ENCODE measurements around the gene ZBTB21.
"Not testable (repeated sequence)": the region's sequence is repeated elsewhere in the genome, so short reads cannot be mapped to it uniquely, and the experiment has no call there.

Gene ZBTB21

DNA sequence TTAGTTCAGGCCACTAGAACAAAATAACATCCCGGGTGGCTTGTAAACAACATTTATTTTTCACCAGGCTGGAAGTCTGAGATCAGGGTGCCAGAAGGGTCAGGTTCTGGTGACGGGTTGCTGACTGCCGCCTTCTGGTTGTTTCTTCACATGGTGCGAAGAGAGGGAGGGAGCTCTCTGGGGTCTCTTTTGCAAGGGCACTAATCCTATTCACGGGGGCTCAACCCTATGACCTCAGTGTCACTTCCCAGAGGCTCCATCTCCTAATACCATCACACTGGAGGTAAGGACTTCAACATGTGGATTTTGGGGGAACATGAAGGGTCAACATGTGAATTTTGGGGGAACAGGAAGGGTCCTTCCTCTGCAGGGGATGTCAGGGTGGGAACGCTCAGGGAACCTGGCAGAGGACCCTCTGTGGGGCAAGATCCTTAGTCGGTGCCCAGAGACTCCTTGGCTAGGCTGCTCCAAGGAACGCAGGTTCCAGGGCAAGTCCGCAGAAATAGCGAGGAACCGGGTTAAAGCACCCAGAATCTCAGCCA is 47.7 kb downstream of the ZBTB21 start:
- TF ChIP-seq MAX (IDR thresholded peaks at IDR 0.05; ENCODE audit: low read depth, low read length) = no peak
- TF ChIP-seq MYC (IDR thresholded peaks at IDR 0.05; ENCODE audit: low read depth, low read length) = no peak
- no peak for TF ChIP-seq CTCF (IDR thresholded peaks at IDR 0.05; ENCODE audit: low read depth, low read length)
- TF ChIP-seq POLR2A (IDR thresholded peaks at IDR 0.05; ENCODE audit: extremely low read depth, insufficient read length) = no peak
- DNase-seq (ENCODE audit: low read depth) = no peak
- no peak overlapping the region for H3K4me3 ChIP-seq (ENCODE audit: low read depth, low read length)

GRCh38 chr21:41961753-41962152 is 48.4 kb downstream of the ZBTB21 start:
- TF ChIP-seq POLR2A (IDR thresholded peaks at IDR 0.05; ENCODE audit: extremely low read depth, insufficient read length) (no peak), MAX (IDR thresholded peaks at IDR 0.05; ENCODE audit: low read depth, low read length) (no peak), MYC (IDR thresholded peaks at IDR 0.05; ENCODE audit: low read depth, low read length) (no peak), CTCF (IDR thresholded peaks at IDR 0.05; ENCODE audit: low read depth, low read length) (no peak)
- no peak for DNase-seq (ENCODE audit: low read depth)
- no peak overlapping the region for H3K4me3 ChIP-seq (ENCODE audit: low read depth, low read length)

DNA sequence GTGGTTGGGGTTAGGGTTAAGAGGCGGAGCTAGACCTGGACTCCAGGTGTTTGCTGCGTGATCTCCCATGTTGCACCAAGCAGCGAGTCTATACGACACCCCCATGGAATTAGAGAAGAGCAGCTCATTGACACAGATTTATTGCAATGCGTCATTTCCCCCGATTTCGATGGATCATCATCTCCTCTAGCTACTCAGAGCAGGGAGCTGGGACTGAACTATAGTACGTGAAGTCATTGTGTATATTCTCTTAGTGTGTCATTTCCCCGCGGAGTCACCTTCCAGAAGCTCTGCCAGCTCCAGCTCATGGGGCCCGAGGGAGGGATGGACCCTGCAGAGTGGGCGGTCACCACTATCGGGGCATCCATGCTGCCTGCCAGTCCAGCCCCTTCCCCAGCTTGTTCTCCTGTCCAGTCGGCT is 48.9 kb downstream of the ZBTB21 start:
- no peak for DNase-seq (ENCODE audit: low read depth)
- no peak overlapping the region for H3K4me3 ChIP-seq (ENCODE audit: low read depth, low read length)
- no peak for TF ChIP-seq CTCF (IDR thresholded peaks at IDR 0.05; ENCODE audit: low read depth, low read length)
- TF ChIP-seq MYC (IDR thresholded peaks at IDR 0.05; ENCODE audit: low read depth, low read length) = no peak
- no peak for TF ChIP-seq POLR2A (IDR thresholded peaks at IDR 0.05; ENCODE audit: extremely low read depth, insufficient read length)
- TF ChIP-seq MAX (IDR thresholded peaks at IDR 0.05; ENCODE audit: low read depth, low read length) = no peak

DNA sequence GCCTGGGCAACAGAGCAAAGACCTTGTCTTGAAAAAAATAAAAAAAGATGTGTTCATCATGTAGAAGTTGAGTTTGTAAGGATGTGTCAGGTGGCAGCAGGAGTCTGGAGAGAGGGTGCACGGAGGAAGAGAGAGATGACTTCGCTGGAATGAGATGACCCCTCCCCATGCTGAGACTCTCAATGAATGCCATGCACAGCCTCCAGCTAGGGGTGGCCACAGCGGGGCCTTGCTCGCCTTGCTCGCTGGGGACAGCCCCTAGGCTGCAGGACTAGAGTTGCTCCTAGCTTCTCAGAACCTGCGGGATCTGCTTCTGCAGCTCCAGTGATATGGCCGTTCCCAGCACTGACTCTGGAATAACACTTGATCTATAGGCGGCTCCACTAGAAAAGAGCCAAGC is 49.8 kb downstream of the ZBTB21 start:
- TF ChIP-seq CTCF (IDR thresholded peaks at IDR 0.05; ENCODE audit: low read depth, low read length) (no peak), MAX (IDR thresholded peaks at IDR 0.05; ENCODE audit: low read depth, low read length) (no peak), MYC (IDR thresholded peaks at IDR 0.05; ENCODE audit: low read depth, low read length) (no peak), POLR2A (IDR thresholded peaks at IDR 0.05; ENCODE audit: extremely low read depth, insufficient read length) (no peak)
- H3K4me3 ChIP-seq (ENCODE audit: low read depth, low read length) = no peak overlapping the region
- no peak for DNase-seq (ENCODE audit: low read depth)

GRCh38 chr21:41959697-41960096 is 50.5 kb downstream of the ZBTB21 start:
- not testable (repeated sequence) for DNase-seq (ENCODE audit: low read depth)

GRCh38 chr21:41958886-41959563 is 51.1 kb downstream of the ZBTB21 start:
- no peak for DNase-seq (ENCODE audit: low read depth)
- no peak overlapping the region for H3K4me3 ChIP-seq (ENCODE audit: low read depth, low read length)
- TF ChIP-seq MAX (IDR thresholded peaks at IDR 0.05; ENCODE audit: low read depth, low read length) (no peak), POLR2A (IDR thresholded peaks at IDR 0.05; ENCODE audit: extremely low read depth, insufficient read length) (no peak), MYC (IDR thresholded peaks at IDR 0.05; ENCODE audit: low read depth, low read length) (no peak), CTCF (IDR thresholded peaks at IDR 0.05; ENCODE audit: low read depth, low read length) (no peak)

More at GRCh38 chr21:41959697-41960096, 50.5 kb downstream of the ZBTB21 start:
- not testable (repeated sequence) for H3K4me3 ChIP-seq (ENCODE audit: low read depth, low read length)
